Activated CD4-positive, alpha-beta T cell treated with anti-CD3 and anti-CD28 coated beads for 4 hours (primary cell): ENCODE results near the gene RAB40C.
A peak's percentile ranks its signal among the peaks of the same experiment; 100 is the strongest.
"Not testable (repeated sequence)": the region's sequence is repeated elsewhere in the genome, so short reads cannot be mapped to it uniquely, and the experiment has no call there.

Experiments used
- DNase-seq, 2 donors: peaks; one replicate each; pipeline ENCODE4 v3.0.0-alpha.2; 2020

Gene RAB40C

GRCh38 chr16:591231-591630 lies 1.4 kb downstream of the RAB40C start:
- no peak for DNase-seq

GRCh38 chr16:591892-592517 lies 2.1 kb downstream of the RAB40C start:
- no peak for DNase-seq

- no peak for DNase-seq
Measured at GRCh38 chr16:592518-593306, 2.8 kb downstream of the RAB40C start.

- no peak for DNase-seq
Measured at GRCh38 chr16:593406-593805, 3.5 kb downstream of the RAB40C start.

GRCh38 chr16:593807-594206 lies 3.9 kb downstream of the RAB40C start:
- DNase-seq, result no peak

- DNase-seq, result no peak
Measured at GRCh38 chr16:595094-595528, 5.2 kb downstream of the RAB40C start.

- DNase-seq, result no peak
Measured at GRCh38 chr16:595942-596735, 6.3 kb downstream of the RAB40C start.

- DNase-seq, result no peak
Measured at GRCh38 chr16:596736-597060, 6.8 kb downstream of the RAB40C start.

- DNase-seq, result not testable (repeated sequence)
Measured at GRCh38 chr16:597655-598054, 7.8 kb downstream of the RAB40C start.

- no peak for DNase-seq
Measured at GRCh38 chr16:598823-599739, 9.2 kb downstream of the RAB40C start.

- DNase-seq, result no peak
Measured at GRCh38 chr16:600781-601180, 10.9 kb downstream of the RAB40C start.

- DNase-seq, result no peak
Measured at GRCh38 chr16:603933-604332, 14.1 kb downstream of the RAB40C start.

- no peak for DNase-seq
Measured at GRCh38 chr16:606656-607307, 16.9 kb downstream of the RAB40C start.

GRCh38 chr16:608019-608418 lies 18.2 kb downstream of the RAB40C start:
- no peak for DNase-seq

- no peak for DNase-seq
Measured at GRCh38 chr16:609316-609715, 19.4 kb downstream of the RAB40C start.

GRCh38 chr16:609984-610383 lies 20.1 kb downstream of the RAB40C start:
- DNase-seq, result no peak

- DNase-seq, result peak; percentile 48 to 56
Measured at GRCh38 chr16:610513-611381, 20.9 kb downstream of the RAB40C start.

GRCh38 chr16:615122-615521 lies 25.3 kb downstream of the RAB40C start:
- no peak for DNase-seq

- no peak for DNase-seq
Measured at GRCh38 chr16:616733-617586, 27.1 kb downstream of the RAB40C start.

- no peak for DNase-seq
Measured at GRCh38 chr16:617855-618254, 28.0 kb downstream of the RAB40C start.
